Stimulated activated CD4-positive, alpha-beta T cell treated with anti-CD3 and anti-CD28 coated beads, TNF-alpha, amount 100 ng/mL, for 48 hours (primary cell): ENCODE measurements around the gene RTN4RL1.

Experiments
- DNase-seq, 3 donors: peaks; one replicate each; pipeline ENCODE4 v3.0.0-alpha.2; 2020; ENCODE audit warnings: low read depth in 3 of 3

Gene RTN4RL1

GRCh38 chr17:2025220-2025621 is at the start of gene RTN4RL1:
Gene RTN4RL1, minus strand, starts transcription at chr17:2025334. Its CDS starts 469 bp downstream, at chr17:2024865.
- no peak for DNase-seq

GRCh38 chr17:2074919-2075318 is 49.8 kb upstream of the RTN4RL1 start:
- no peak for DNase-seq

- no peak for DNase-seq
Observed at GRCh38 chr17:2071455-2072281, 46.5 kb upstream of the RTN4RL1 start.

GRCh38 chr17:2071024-2071385 is 45.9 kb upstream of the RTN4RL1 start:
- no peak for DNase-seq

GRCh38 chr17:2070241-2071023 is 45.3 kb upstream of the RTN4RL1 start:
- peak in 2 of 3 donors; percentile 69 to 78 for DNase-seq

GRCh38 chr17:2068519-2069051 is 43.5 kb upstream of the RTN4RL1 start:
- no peak for DNase-seq

GRCh38 chr17:2068031-2068518 is 42.9 kb upstream of the RTN4RL1 start:
- no peak for DNase-seq

- no peak for DNase-seq
Observed at GRCh38 chr17:2067608-2068024, 42.5 kb upstream of the RTN4RL1 start.

GRCh38 chr17:2067048-2067561 is 42.0 kb upstream of the RTN4RL1 start:
- no peak for DNase-seq

GRCh38 chr17:2065949-2066400 is 40.8 kb upstream of the RTN4RL1 start:
- DNase-seq, result no peak

- peak in 1 of 3 donors; percentile 51 for DNase-seq
Observed at GRCh38 chr17:2064980-2065785, 40.0 kb upstream of the RTN4RL1 start.

- DNase-seq, result no peak
Observed at GRCh38 chr17:2064520-2064971, 39.4 kb upstream of the RTN4RL1 start.

GRCh38 chr17:2064147-2064489 is 39.0 kb upstream of the RTN4RL1 start:
- no peak for DNase-seq

GRCh38 chr17:2063261-2064146 is 38.4 kb upstream of the RTN4RL1 start:
- DNase-seq, result no peak

- DNase-seq, result no peak
Observed at GRCh38 chr17:2062571-2063183, 37.5 kb upstream of the RTN4RL1 start.

GRCh38 chr17:2061441-2061958 is 36.4 kb upstream of the RTN4RL1 start:
- DNase-seq, result no peak

GRCh38 chr17:2060681-2061440 is 35.7 kb upstream of the RTN4RL1 start:
- DNase-seq, result no peak

- DNase-seq, result no peak
Observed at GRCh38 chr17:2060385-2060658, 35.2 kb upstream of the RTN4RL1 start.
